GM12864 (cell line): ENCODE data around the gene CADM2.

Experiments
- DNase-seq: peaks from one replicate; pipeline ENCODE4 v3.0.0-alpha.2; 2011; ENCODE audit warnings: low read depth
- H3K4me3 ChIP-seq: 2 replicates; pipeline ENCODE4 v1.5.1; 2011; ENCODE audit warnings: mild to moderate bottlenecking, low read depth, low read length, control low read depth
- CTCF ChIP-seq: IDR thresholded peaks from 2 replicates; pipeline ENCODE4 v1.5.1; 2011; ENCODE audit warnings: low read depth, mild to moderate bottlenecking, moderate library complexity, low read length, control low read depth, inconsistent platforms; ENCODE audit errors: missing control alignments

CADM2 gene

GRCh38 chr3:85890043-85890555, 931.3 kb downstream of the CADM2 start:
- no peak overlapping the region for H3K4me3 ChIP-seq
- no peak for TF ChIP-seq CTCF
- DNase-seq: no peak

GRCh38 chr3:85903434-85903833, 944.6 kb downstream of the CADM2 start:
- DNase-seq: no peak
- H3K4me3 ChIP-seq: no peak overlapping the region
- no peak for TF ChIP-seq CTCF

GRCh38 chr3:85912980-85913379, 954.2 kb downstream of the CADM2 start:
- no peak overlapping the region for H3K4me3 ChIP-seq
- no peak for DNase-seq
- no peak for TF ChIP-seq CTCF

- no peak for TF ChIP-seq CTCF
- H3K4me3 ChIP-seq: no peak overlapping the region
- DNase-seq: no peak
Observed at GRCh38 chr3:85922374-85922773, 963.6 kb downstream of the CADM2 start.

GRCh38 chr3:85930718-85931117, 971.9 kb downstream of the CADM2 start:
- no peak overlapping the region for H3K4me3 ChIP-seq
- TF ChIP-seq CTCF: no peak
- DNase-seq: no peak

- DNase-seq: no peak
- TF ChIP-seq CTCF: no peak
- no peak overlapping the region for H3K4me3 ChIP-seq
Observed at GRCh38 chr3:85933326-85933725, 974.5 kb downstream of the CADM2 start.

- no peak for DNase-seq
- TF ChIP-seq CTCF: no peak
- no peak overlapping the region for H3K4me3 ChIP-seq
Observed at GRCh38 chr3:85935171-85935570, 976.4 kb downstream of the CADM2 start.
